ENCODE results near the gene USP15.
"Not testable (repeated sequence)": the region's sequence is repeated elsewhere in the genome, so short reads cannot be mapped to it uniquely, and the experiment has no call there.

The USP15 gene

GRCh38 chr12:62463252-62463651, 203.0 kb downstream of the USP15 start:
- DNase-seq = not testable (repeated sequence)
